Colon (tissue), 2 donors: ENCODE data around the gene HSPB6.
"Not testable (repeated sequence)": the region's sequence is repeated elsewhere in the genome, so short reads cannot be mapped to it uniquely, and the experiment has no call there.

Experiments
- FAIRE-seq: peaks from 2 replicates; lab custom pipeline; 2012; peaks lifted over from hg19 to GRCh38; lab: Jason Lieb, UNC
- donor health status: control.
- donor health status: control.

Gene HSPB6

DNA sequence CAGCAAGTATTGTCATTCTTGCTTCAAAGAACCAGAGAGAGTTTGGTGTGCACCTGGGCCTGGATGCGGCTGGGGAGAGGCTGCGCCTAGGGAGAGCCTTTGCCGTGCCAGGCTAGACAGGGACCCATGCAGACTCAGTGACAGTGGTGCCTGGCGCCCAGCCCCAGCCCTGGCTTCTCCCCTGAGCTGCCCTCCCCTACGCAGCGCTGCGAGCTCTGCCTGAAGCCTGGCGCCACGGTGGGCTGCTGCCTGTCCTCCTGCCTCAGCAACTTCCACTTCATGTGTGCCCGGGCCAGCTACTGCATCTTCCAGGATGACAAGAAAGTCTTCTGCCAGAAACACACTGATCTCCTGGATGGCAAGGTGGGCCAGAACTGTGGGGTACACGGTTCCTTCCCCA lies 27.1 kb downstream of the HSPB6 start:
- no peak for FAIRE-seq

DNA sequence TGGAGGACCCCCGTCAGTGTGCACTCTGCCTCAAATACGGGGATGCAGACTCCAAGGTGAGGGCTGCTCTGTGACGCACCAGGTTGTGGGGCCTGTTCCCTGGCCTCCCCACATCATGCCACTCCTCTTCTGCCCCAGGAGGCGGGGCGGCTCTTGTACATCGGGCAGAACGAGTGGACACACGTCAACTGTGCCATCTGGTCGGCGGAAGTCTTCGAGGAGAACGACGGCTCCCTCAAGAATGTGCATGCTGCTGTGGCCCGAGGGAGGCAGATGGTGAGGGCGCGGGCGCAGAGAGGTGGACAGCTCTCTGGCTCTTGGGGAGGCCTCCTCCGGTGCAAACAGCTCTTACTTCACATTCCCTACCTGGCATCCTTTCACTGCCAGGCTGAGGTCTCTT lies 27.8 kb downstream of the HSPB6 start:
- FAIRE-seq, result no peak

DNA sequence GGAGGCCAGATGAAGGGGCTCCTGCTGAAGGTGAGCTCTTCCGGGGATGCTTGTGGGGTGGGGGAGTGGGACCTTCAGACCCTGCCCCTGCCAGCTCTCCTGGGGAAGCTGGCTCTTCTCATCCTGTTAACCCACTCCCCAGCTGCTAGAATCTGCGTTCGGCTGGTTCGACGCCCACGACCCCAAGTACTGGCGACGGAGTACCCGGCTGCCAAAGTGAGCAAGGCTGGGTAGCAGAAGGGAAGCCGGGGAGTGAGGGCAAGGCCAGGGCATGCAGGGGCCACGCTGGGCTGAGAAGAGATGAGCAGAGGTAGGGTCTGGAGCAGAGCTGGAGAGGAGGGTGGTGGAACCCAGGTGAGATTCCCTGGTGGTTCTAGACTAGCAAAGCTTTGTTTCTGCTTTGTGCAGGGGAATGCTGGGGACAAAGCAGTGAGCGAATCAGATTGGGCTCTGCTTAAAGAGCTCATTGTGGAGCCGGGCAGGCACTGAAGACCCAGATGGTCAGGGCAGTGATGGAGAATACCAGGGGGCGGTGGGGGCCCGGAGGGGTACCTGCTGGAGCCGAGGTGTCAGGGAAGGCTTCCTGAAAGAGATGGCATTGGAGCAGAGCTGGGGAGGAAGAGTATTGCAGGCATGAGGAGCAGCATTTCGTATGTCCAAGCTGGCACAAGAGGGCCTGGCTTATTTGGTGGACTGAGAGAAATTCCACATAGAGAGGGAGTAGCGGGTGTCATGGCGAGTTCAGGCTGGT lies 28.7 kb downstream of the HSPB6 start:
- FAIRE-seq, result no peak

DNA sequence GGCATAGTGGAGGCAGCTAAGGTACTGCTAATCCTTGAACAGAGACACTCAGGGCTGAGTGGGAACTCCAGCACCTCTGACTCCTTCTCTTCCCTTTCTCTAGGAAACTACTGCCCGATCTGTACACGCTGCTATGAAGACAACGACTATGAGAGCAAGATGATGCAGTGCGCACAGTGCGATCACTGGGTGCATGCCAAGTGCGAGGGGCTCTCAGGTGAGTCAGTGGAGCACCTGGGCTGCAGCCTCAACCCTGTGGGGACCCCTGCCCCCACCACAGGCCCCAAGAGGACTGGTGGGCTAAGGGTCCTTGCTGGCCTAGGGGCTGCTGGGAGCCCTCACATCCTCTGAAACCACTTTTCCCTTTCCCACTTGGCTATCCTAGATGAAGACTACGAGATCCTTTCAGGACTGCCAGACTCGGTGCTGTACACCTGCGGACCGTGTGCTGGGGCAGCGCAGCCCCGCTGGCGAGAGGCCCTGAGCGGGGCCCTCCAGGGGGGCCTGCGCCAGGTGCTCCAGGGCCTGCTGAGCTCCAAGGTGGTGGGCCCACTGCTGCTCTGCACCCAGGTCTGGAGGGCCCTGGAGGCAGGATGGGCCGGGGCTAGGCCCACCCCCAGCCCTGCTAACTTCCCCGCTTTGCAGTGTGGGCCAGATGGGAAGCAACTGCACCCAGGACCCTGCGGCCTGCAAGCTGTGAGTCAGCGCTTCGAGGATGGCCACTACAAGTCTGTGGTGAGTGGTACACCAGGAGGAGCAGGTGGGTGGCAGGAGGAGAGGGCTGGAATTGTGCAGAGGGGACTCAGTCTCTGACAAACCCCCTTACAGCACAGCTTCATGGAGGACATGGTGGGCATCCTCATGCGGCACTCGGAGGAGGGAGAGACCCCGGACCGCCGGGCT lies 29.5 kb downstream of the HSPB6 start:
- FAIRE-seq, result no peak

DNA sequence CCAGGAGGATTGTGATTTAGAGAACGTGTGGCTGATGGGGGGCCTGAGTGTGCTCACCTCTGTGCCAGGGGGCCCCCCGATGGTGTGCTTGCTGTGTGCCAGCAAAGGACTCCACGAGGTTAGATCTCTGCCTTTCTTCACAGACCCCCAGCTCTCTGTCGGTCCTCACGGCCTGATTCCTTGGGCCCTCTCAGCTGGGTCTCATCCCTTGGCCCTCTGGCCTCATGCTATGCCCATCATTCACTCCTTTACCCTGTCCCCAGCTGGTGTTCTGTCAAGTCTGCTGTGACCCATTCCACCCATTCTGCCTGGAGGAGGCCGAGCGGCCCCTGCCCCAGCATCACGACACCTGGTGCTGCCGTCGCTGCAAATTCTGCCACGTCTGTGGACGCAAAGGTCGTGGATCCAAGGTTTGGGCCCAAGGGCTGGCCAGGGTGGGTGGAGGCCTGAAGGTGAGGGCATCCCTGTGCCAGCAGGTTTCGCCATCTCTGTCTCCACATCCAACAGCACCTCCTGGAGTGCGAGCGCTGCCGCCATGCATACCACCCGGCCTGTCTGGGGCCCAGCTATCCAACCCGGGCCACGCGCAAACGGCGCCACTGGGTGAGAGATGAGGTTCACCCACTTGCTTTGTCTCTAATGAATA lies 31.5 kb downstream of the HSPB6 start:
- no peak for FAIRE-seq

DNA sequence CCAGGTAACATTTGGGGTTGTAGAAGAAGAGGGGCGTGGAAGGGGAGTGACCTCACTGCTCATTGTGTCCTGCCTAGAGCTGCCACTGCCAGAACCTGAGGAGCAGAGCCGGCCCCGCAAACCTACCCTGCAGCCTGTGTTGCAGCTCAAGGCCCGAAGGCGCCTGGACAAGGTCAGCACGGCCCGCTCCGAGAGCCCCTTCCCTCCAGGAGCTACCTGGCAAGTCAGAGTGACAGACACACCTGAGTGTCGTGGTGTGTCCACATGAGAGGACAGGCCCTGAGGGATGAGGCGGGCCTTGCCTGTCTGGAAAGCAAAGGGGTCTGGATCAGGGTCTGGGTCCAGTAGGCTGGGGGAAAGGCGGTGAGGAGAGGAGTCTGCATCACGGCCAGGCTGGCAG lies 32.3 kb downstream of the HSPB6 start:
- FAIRE-seq, result no peak

DNA sequence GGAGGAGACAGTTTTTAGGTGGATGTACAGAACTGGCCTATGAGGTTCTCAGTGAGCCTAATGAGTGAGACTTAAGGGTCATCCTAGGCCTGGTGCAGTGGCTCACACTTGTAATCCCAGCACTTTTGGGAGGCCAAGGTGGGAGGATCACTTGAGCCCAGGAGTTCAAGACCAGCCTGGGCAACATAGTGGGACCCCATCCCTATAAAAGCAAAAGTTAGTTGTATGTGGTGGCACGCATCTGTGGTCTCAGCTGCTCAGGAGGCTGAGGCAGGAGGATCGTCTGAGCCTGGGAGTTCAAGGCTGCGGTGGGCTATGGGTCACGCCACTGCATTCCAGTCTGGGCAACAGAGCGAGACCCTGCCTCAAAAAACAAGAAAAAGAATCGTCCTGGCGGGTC lies 32.7 kb downstream of the HSPB6 start:
- not testable (repeated sequence) for FAIRE-seq

DNA sequence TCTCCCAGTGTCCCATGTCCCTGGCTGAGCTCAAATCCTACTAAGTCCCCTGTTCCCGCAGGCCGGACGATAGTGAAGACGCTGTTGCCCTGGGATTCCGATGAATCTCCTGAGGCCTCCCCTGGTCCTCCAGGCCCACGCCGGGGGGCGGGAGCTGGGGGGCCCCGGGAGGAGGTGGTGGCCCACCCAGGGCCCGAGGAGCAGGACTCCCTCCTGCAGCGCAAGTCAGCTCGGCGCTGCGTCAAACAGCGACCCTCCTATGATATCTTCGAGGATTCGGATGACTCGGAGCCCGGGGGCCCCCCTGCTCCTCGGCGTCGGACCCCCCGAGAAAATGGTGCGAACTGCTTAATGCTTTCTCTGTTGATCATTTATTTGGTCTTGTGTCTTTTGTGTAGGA lies 33.2 kb downstream of the HSPB6 start:
- FAIRE-seq, result no peak

DNA sequence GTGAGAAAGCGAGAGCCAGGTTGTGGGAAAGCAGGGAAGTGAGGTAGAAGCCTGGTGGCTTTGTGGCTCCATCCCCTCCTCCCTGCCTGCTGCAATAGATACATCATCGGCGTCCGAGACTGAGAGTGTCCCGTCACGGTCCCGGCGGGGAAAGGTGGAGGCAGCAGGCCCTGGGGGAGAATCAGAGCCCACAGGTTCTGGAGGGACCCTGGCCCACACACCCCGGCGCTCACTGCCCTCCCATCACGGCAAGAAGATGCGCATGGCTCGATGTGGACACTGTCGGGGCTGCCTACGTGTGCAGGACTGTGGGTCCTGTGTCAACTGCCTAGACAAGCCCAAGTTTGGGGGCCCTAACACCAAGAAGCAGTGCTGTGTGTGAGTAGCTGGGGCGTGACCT lies 33.9 kb downstream of the HSPB6 start:
- FAIRE-seq, result no peak

DNA sequence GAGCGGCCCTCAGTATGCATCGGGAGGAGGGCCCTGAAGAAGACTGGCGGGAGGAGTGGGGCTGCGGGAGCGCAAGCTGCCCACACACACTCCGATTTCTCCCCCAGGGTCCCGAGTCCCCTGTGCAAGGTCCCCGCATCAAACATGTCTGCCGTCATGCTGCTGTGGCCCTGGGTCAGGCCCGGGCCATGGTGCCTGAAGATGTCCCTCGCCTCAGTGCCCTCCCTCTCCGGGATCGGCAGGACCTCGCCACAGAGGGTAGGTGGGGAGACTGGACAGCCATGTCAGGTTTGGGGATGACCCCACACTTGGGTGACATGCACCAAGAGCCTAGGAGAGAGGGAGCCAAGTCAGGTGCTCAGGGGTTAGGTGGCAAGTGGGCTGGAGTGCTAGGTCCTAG lies 34.4 kb downstream of the HSPB6 start:
- FAIRE-seq, result no peak

DNA sequence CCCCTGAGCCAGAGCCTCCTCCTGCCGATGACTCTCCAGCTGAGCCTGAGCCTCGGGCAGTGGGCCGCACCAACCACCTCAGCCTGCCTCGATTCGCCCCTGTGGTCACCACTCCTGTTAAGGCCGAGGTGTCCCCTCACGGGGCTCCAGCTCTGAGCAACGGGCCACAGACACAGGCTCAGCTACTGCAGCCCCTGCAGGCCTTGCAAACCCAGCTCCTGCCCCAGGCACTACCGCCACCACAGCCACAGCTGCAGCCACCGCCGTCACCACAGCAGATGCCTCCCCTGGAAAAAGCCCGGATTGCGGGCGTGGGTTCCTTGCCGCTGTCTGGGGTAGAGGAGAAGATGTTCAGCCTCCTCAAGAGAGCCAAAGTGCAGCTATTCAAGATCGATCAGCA lies 35.5 kb downstream of the HSPB6 start:
- FAIRE-seq, result no peak

DNA sequence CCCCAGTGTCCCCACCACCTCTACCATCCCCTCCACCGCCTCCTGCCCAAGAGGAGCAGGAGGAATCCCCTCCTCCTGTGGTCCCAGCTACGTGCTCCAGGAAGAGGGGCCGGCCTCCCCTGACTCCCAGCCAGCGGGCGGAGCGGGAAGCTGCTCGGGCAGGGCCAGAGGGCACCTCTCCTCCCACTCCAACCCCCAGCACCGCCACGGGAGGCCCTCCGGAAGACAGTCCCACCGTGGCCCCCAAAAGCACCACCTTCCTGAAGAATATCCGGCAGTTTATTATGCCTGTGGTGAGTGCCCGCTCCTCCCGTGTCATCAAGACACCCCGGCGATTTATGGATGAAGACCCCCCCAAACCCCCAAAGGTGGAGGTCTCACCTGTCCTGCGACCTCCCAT lies 36.2 kb downstream of the HSPB6 start:
- FAIRE-seq, result no peak

DNA sequence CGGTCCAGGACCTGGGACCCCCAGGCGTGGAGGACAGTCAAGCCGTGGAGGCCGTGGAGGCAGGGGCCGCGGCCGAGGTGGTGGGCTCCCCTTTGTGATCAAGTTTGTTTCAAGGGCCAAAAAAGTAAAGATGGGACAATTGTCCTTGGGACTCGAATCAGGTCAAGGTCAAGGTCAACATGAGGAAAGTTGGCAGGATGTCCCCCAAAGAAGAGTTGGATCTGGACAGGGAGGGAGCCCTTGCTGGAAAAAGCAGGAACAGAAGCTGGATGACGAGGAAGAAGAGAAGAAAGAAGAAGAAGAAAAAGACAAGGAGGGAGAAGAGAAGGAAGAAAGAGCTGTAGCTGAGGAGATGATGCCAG lies 36.7 kb downstream of the HSPB6 start:
- no peak for FAIRE-seq

DNA sequence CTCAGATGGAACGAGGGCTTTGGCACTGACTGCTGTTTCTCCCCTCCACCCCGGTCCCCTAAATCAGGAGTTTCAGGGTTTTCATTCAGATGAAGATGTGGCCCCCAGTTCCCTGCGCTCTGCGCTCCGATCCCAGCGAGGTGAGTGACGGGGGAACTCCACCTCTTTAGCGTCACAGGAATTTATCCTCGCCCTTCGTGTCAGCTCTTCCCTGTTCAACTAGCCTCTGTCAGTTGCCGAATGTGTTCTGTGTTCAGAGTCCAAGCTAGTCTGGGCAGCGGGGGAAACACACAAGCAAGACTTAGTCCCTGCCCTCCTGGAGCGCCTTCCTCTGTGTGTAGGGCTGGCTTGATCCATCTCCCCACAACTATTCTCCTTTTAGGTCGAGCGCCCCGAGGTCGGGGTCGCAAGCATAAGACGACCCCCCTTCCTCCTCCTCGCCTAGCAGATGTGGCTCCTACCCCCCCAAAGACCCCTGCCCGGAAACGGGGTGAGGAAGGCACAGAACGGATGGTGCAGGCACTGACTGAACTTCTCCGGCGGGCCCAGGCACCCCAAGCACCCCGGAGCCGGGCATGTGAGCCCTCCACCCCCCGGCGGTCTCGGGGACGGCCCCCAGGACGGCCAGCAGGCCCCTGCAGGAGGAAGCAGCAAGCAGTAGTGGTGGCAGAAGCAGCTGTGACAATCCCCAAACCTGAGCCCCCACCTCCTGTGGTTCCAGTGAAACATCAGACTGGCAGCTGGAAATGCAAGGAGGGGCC lies 37.2 kb downstream of the HSPB6 start:
- FAIRE-seq, result no peak

DNA sequence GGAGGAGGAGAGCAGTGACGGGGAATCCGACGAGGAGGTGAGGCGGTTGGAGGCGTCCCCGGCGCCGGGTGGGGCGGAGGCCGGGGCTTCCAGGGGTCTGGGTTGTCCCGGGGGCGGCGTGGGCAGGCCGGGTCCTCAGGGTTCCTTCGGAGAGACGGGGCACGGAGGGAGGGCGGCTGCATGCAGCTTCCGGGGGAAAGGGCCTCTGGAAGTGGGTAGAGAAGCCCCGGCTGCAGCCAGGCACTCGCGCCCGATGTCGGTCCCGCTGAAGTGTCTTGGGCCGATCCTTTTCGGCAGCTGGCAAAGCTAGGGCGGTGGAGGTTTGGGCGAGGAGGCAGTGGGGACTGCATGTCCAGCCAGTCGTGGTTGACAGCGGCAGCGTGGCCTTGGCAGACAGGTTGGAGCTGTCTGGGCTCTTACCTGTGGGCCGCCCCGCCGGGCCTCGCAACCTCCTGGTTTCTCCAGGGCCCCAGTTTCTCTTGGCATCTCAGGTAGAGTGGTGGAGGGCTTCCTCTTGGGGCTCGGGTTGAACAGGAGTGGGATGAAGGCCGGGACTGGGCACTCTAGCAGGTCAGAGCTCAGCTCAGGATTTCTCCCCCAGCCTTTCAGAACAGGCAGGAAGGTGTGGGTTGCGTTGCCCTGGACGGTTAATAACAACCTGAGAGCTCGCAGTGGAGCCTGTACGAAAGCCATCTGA lies 38.3 kb downstream of the HSPB6 start:
- no peak for FAIRE-seq

DNA sequence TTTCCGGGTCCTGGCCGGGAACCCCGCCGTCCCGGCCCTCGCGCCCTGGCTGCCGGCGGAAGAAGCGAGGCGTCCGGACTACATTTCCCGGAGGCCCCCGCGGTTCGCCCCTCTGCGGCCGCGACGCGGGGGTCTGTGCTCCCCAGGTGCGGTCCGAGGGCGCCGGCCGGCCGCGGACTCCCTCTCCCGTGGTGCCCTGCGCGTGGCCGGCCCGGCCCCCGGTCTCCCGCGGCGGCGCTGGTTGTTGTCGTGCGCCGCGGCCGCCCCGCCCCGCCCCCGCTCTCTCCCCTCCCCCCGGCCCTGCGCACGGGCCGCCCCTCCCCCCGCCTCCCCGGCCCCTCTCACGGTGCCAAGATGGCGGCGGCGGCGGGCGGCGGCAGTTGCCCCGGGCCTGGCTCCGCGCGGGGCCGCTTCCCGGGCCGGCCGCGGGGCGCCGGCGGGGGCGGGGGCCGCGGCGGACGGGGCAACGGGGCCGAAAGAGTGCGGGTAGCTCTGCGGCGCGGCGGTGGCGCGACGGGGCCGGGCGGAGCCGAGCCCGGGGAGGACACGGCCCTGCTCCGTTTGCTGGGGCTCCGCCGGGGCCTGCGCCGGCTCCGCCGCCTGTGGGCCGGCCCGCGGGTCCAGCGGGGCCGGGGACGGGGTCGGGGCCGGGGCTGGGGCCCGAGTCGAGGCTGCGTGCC lies 39.0 kb downstream of the HSPB6 start, which contains the start of gene KMT2B:
TSS of gene KMT2B (plus strand) at position 339 of the 680 bp plus-strand sequence. CDS start at position 355, 16 bp downstream.
- FAIRE-seq, result no peak

DNA sequence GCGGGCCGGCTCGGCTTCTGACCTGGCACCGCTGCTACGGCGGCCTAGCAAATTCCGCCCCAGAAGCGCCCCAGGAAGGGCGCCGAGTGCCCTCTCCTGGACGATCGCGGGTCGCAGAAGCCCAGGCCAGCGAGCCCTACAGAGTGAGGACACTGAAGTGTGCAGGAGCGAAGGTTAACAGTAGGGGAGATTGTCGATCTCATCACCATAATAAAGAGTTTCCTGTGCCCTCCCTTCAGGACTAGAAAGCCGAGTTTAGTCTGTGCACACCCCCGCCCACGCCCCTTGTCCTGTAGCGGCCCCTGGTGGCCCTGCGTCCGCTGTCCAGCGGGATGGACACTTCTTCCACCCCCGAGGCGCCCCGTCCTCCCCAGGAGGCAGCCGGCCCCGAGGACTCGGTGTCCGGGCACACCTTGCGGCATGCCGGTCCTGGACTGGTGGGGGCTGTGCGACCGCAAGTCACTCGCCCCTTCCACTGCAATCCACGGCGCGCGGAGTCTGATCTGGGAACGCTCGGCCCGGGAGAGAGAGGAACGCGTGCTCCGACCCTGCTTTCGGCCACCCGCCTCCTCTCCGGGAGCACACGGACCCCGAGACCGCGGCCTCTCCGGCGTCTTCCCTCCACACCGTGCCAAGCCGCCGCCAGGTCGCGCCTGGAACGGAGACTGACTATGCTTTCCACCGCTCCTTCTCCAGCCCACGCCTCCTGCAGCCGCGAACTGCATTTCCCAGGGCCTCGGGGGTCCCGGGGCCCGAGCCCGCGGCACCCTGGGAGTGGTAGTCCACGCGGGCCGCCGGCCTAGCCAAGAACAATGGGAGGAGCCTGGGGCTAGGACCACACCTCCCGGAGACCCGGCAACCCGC lies 39.8 kb downstream of the HSPB6 start:
- FAIRE-seq, result no peak

DNA sequence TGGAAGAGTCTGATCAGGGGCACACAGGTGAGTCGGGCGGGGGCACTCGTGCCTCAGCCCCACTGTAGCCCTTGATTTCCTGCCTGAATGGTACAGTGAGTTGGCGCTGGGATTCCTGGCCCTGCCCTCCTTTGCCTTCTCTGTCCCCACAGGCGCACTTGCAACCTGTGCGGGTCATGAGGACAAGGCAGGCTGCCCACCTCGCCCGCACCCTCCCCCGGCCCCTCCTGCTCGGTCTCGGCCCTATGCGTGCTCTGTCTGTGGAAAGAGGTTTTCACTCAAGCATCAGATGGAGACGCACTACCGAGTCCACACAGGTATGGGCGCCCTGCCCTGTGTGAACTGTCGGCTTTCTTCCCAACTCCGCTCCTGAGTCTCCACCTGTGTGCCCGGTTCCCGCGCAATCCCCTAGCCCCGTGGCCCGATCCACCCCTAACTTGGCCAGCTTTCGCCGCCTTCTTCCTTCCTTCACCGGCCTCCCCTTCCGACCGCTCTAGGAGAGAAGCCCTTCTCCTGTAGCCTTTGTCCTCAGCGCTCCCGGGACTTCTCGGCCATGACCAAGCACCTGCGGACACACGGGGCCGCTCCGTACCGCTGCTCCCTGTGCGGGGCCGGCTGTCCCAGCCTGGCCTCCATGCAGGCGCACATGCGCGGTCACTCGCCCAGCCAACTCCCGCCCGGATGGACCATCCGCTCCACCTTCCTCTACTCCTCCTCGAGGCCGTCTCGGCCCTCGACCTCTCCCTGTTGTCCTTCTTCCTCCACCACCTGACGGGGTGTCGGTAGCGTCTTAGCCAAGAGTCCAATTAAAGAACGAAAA lies 40.6 kb downstream of the HSPB6 start:
- FAIRE-seq, result no peak

DNA sequence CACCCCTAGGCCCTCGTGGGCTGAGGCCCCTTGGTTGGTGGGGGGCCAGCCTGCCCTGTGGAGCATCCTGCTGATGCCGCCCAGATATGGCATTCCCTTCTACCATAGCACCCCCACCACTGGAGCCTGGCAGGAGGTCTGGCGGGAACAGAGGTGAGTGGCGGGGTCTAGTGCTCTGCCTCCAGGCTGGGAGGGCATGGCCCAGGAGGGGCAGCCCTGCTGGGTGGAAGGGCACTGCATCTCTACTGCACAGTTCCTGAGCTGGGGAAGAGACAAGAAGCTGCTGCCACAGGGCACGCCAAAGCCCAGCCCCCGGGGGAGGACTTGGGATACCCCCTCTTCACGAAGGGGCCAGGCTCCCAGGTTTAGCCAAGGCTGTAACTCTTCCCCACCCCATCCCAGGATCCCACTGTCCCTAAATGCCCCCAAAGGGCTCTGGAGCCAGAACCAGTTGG lies 41.4 kb downstream of the HSPB6 start:
- no peak for FAIRE-seq
